ENCODE data around the gene TSPAN4. TPM values are rescaled to one million over a fixed set of nuclear protein-coding genes. Genes with fewer than 3 reads are reported as not detected.

TSPAN4 gene
- total RNA-seq, 1 donor from 2014 or later = 40.2 TPM

DNA sequence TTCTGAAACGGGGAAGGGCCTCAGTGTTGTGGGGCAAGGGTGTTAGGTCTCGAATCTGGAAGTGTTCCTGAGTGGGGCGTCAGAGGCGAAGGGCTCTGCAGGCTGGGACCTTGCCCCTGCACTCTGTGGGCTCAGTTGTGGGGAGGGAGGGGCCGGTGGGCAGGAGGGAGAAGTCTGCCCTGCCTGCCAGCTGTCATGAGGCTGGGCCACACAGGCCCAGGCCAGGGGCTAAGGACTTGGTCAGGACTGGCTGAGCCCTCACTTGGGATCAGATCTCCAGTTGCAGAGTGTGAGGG is 14.8 kb upstream of the TSPAN4 start, which contains the start of gene CRACR2B:
CRACR2B (plus strand) TSS at position 23 of the 296 bp plus-strand sequence. CDS start 689 bp downstream, outside the sequence.
- peaks cover 21% of the 10 kb centered on the region for H3K4me1 Mint-ChIP-seq
- peak within 1 kb of the TSS; percentile 81 for H3K4me3 Mint-ChIP-seq
- DNase-seq (ENCODE audit: low read depth, low spot score) = no peak
- no peaks in the 10 kb centered on the region for H3K9me3 Mint-ChIP-seq
- H3K27me3 Mint-ChIP-seq (ENCODE audit: low read depth) = peaks cover 60% of the 10 kb centered on the region
- H3K36me3 Mint-ChIP-seq (ENCODE audit: low read depth) = no peaks in the 10 kb centered on the region
- H3K27ac Mint-ChIP-seq (ENCODE audit: unreplicated experiment) = no peak within 1 kb of the TSS
- TF ChIP-seq, protein P1, sequence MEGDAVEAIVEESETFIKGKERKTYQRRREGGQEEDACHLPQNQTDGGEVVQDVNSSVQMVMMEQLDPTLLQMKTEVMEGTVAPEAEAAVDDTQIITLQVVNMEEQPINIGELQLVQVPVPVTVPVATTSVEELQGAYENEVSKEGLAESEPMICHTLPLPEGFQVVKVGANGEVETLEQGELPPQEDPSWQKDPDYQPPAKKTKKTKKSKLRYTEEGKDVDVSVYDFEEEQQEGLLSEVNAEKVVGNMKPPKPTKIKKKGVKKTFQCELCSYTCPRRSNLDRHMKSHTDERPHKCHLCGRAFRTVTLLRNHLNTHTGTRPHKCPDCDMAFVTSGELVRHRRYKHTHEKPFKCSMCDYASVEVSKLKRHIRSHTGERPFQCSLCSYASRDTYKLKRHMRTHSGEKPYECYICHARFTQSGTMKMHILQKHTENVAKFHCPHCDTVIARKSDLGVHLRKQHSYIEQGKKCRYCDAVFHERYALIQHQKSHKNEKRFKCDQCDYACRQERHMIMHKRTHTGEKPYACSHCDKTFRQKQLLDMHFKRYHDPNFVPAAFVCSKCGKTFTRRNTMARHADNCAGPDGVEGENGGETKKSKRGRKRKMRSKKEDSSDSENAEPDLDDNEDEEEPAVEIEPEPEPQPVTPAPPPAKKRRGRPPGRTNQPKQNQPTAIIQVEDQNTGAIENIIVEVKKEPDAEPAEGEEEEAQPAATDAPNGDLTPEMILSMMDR (conservative IDR thresholded peaks at IDR 0.05) = no peak

DNA sequence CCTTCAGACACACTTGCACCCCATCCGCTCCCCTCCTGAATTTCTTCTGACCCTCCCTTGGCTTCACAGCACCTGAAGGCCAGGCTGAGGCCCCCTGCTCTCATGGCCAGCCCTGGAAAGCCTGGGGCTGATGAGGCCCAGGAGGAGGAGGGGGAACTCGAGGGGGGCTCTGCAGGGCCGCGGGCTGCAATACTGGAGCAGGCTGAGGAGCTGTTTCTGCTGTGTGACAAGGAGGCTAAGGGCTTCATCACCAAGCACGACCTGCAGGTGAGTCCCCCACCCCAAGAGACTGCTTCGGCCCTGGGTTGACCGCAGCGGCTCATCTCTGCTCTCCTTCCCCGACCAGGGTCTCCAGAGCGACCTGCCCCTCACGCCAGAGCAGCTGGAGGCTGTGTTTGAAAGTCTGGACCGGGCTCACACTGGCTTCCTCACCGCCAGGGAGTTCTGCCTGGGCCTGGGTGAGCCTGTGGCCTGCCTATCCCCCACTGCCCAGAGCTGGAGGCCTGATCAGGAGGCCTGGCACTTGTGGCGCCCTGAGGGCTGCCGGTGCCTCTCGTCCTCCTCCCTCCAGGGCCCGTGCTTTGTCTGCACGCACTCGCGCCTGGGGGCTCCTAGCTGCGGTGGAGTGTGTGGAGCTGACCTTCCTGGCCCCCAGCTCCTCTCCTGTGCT is 14.0 kb upstream of the TSPAN4 start:
- H3K9me3 Mint-ChIP-seq = no peaks in the 10 kb centered on the region
- H3K27me3 Mint-ChIP-seq (ENCODE audit: low read depth) = peaks cover 60% of the 10 kb centered on the region
- H3K4me3 Mint-ChIP-seq = peak overlapping the region; percentile 81
- H3K36me3 Mint-ChIP-seq (ENCODE audit: low read depth) = no peaks in the 10 kb centered on the region
- H3K4me1 Mint-ChIP-seq = peaks cover 22% of the 10 kb centered on the region
- no peak overlapping the region for H3K27ac Mint-ChIP-seq (ENCODE audit: unreplicated experiment)
- DNase-seq (ENCODE audit: low read depth, low spot score) = no peak
- TF ChIP-seq, protein P1 (conservative IDR thresholded peaks at IDR 0.05) = no peak

DNA sequence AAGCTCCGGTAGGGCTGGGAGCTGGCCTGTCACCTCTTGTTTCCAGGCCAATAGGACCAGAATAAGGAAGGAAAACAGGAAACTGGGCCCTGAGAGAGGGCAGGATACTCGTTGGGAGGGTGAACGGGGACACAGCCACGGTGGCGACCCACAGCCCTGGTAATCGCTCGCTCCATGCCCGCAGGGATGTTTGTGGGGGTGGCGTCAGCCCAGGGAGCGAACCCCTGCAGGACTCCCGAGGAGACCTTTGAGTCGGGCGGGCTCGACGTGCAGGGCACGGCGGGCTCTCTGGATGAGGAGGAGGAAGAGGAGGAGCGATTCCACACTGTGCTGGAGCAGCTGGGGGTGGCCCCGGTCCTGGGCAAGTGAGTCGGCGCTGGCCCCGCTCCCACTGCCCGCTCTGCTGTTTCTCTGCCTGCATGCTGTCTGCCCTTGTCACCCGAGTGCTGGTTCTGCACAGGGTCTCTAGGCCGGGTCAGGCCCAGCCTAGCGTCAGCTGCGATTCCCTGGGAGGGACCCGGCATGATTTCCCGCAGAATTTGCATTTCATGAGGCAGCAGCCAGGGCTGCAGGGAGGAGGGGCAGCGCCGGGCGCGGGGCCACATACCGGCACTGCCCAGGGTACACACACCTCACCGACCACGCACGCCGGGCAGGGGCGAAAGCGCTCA is 13.3 kb upstream of the TSPAN4 start:
- Mint-ChIP-seq H3K36me3 (ENCODE audit: low read depth) (no peaks in the 10 kb centered on the region), H3K27me3 (ENCODE audit: low read depth) (peaks cover 63% of the 10 kb centered on the region), H3K4me3 (peak overlapping the region; percentile 81), H3K9me3 (no peaks in the 10 kb centered on the region), H3K4me1 (peaks cover 28% of the 10 kb centered on the region), H3K27ac (ENCODE audit: unreplicated experiment) (no peak overlapping the region)
- TF ChIP-seq, protein P1 (conservative IDR thresholded peaks at IDR 0.05) = no peak
- no peak for DNase-seq (ENCODE audit: low read depth, low spot score)

DNA sequence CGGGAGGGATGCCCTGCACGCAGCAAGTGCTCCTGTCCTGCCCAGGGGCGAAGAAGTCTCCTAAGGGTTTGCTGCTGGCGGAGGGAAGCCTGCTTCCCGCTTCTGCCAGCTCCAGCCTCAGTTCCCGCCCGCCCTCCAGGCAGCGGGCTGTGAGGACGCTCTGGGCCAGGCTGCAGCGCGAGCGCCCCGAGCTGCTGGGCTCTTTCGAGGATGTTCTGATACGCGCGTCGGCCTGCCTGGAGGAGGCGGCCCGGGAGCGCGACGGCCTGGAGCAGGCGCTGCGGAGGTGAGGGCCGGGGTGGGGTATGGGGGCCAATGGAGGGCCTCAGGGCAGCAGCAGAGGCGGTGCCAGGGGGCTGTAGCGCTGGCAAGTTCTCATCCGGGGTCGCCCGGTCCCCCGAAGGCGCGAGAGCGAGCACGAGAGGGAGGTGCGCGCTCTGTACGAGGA is 12.8 kb upstream of the TSPAN4 start:
- H3K36me3 Mint-ChIP-seq (ENCODE audit: low read depth) = no peaks in the 10 kb centered on the region
- DNase-seq (ENCODE audit: low read depth, low spot score) = no peak
- TF ChIP-seq, protein P1 (conservative IDR thresholded peaks at IDR 0.05) = no peak
- H3K27me3 Mint-ChIP-seq (ENCODE audit: low read depth) = peaks cover 63% of the 10 kb centered on the region
- peak overlapping the region; percentile 81 for H3K4me3 Mint-ChIP-seq
- H3K4me1 Mint-ChIP-seq = peaks cover 28% of the 10 kb centered on the region
- H3K9me3 Mint-ChIP-seq = no peaks in the 10 kb centered on the region
- no peak overlapping the region for H3K27ac Mint-ChIP-seq (ENCODE audit: unreplicated experiment)

DNA sequence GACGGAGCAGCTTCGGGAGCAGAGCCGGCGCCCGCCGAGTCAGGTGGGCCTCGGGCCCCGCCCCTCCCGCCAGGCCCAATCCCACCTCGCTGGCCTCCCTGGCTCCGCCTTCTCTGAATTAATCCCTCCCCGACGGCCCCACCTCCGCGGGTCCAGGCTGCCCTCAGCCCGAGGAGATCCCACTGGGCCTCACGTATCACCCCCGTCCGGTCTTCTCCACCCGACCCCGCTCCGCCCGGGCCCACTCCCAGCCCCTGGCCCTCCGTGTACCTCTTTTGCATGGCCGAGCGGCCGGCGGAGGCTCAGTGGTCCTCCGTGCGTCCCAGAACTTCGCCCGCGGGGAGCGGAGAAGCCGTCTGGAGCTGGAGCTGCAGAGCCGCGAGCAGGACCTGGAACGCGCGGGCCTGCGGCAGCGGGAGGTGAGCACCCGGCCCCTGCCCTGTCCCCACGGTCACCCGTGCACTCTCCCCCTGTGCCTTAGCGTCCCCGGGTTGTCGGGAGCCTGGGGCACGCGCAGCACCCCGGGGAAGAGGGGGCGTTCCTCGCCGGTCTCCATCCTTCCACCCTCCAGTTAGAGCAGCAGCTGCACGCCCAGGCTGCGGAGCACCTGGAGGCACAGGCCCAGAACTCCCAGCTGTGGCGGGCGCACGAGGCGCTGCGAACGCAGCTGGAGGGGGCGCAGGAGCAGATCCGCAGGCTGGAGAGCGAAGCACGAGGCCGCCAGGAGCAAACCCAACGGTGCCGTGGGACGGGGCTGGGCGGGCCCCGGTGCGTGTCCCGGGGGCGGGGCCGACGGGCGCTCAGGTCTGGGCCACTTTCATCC is 12.1 kb upstream of the TSPAN4 start:
- peak; percentile 62 for DNase-seq (ENCODE audit: low read depth, low spot score)
- Mint-ChIP-seq H3K36me3 (ENCODE audit: low read depth) (no peaks in the 10 kb centered on the region), H3K4me3 (peak overlapping the region; percentile 81), H3K9me3 (no peaks in the 10 kb centered on the region), H3K27ac (ENCODE audit: unreplicated experiment) (no peak overlapping the region), H3K27me3 (ENCODE audit: low read depth) (peaks cover 60% of the 10 kb centered on the region), H3K4me1 (peaks cover 28% of the 10 kb centered on the region)
- TF ChIP-seq, protein P1 (conservative IDR thresholded peaks at IDR 0.05) = no peak
